Pulmonary artery endothelial cell (primary cell): Measurements from ENCODE around the gene RPL4. TPM values are rescaled to one million over a fixed set of nuclear protein-coding genes. Genes with fewer than 3 reads are reported as not detected.

Source experiments
- DNase-seq: peaks from one replicate; pipeline ENCODE4 v3.0.0-alpha.2; 2011; ENCODE audit warnings: low read depth, low spot score
- total RNA-seq: library from RNA; depleted of rRNA; stranded (reverse); fragments of >200 nt; gene quantifications from 2 replicates; pipeline ENCODE4 v1.2.3, GENCODE V29; 2014

Gene RPL4
- total RNA-seq, 1 donor from 2014 or later = 2,913 TPM

DNA sequence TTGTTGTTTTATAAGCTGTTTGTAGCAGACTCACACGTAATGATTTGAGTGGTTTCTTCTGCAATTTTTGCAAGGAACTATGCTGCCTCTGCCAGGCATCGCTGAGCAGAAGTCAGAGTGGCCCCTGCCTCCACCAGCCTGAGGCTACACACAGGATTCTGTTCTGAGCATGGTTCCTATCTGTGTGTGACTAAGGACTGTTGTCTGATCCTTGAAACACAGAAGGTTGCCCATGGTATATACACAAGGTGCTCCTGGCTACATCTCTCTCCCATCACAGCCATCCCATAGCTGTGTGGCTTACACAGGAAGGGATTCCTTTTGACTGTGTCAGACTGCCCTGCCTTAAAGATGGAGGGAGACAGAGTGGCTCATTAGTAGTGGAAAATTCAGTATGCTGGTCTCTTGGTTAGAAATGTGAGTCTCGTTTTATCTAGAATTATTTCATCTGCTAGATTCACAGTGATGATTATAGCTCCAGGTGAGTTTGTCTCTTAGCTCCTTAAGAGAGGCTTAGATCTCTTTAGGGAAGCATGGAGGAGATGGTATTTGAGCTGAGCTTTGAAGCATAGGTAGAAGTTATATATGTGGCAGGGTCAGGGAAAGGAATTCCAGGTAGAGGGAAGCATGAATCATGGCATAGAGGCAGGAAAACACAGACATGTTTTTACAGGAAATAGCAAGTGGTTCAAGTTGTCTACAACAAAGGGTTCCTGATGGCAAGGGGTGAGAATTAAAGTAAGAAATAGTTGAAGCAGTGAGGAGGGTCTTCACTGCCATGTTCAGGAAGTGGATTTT lies 44.6 kb downstream of the RPL4 start:
- no peak for DNase-seq

DNA sequence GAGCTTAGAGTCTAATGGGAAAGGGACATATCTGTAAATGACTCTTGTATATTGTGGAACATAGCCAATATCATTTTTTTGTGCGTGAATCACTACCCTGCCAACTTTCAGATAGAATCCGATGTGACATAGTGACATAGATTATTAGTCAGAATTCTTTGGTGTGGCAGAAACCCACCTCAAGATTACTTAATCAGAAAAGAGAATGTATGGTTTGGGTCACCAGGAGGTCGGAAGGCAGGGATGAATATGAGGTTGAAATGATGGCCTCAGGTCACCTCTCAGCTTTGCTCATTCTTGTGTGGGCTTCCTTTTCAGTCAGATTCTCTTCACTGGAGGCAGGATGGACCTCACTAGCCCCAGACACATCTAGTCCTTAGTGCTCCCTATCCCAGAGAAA lies 48.4 kb downstream of the RPL4 start:
- no peak for DNase-seq

DNA sequence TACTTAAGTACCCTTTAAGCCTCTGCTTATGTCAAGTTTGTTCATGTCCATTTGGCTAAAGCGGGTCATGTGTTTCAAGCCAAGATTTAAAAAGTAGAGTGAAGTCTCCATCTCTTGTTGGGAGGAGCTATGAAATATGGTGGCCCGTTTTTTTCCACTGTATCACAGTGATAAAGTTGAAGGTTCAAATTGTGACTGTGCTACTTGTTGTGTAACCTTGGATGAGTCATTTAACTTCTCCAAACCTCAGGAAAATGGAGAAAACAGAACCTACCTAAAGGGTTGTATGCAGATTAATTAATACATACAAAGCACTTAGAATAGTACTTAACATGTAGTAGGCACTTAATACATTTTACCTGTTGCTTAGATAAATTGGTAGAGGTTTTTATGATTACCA lies 50.5 kb downstream of the RPL4 start:
- no peak for DNase-seq

- DNase-seq = no peak
These were observed 51.6 kb downstream of the RPL4 start for GRCh38 chr15:66452971-66453580.

GRCh38 chr15:66452420-66452819 lies 52.2 kb downstream of the RPL4 start:
- DNase-seq = no peak

Other genes starting within 250 kb of the RPL4 start
- gene DIS3L, start 211.3 kb downstream of the RPL4 start, total RNA-seq = 23.3 and 25.2 TPM in 2 replicates
- gene TIPIN, start 148.2 kb downstream of the RPL4 start, total RNA-seq = 14.0 and 17.6 TPM in 2 replicates
- gene MAP2K1, start 117.9 kb downstream of the RPL4 start, total RNA-seq = 62.7 and 67.5 TPM in 2 replicates
- 17.7 and 18.8 TPM in 2 replicates for gene SNAPC5, start 7.1 kb downstream of the RPL4 start, total RNA-seq
- 28.8 and 35.6 TPM in 2 replicates for gene ZWILCH, start 471 bp upstream of the RPL4 start, total RNA-seq
- not detected in 2 replicates for gene LCTL, start 61.1 kb upstream of the RPL4 start, total RNA-seq
- 14.9 and 18.9 TPM in 2 replicates for gene SMAD6, start 197.4 kb upstream of the RPL4 start, total RNA-seq